Activated naive CD8-positive, alpha-beta T cell treated with anti-CD3 and anti-CD28 coated beads, Interleukin-2, amount 10 ng/mL, durations not matched to agents 7 days and 5 days (primary cell): ENCODE results near the gene ING3. TPM values are rescaled to one million over a fixed set of nuclear protein-coding genes. Genes with fewer than 3 reads are reported as not detected.
"Not testable (repeated sequence)": the region's sequence is repeated elsewhere in the genome, so short reads cannot be mapped to it uniquely, and the experiment has no call there.

Source experiments
- ATAC-seq: fragments of 150-1000 bp; cut with Tn5 transposase; one replicate; pipeline ENCODE4 v1.10.0; 2021; ENCODE audit warnings: low read depth, moderate library complexity
- POLR2A ChIA-PET: fragments of 350-600 bp; sonication (Branson Sonifier 250); formaldehyde crosslinking; loops from one replicate; lab custom pipeline; 2021; ENCODE audit warnings: antibody characterized with exemption; lab: Charles Lee
- DNase-seq: peaks from one replicate; pipeline ENCODE4 v3.0.0; 2021
- H3K27ac Mint-ChIP-seq: one replicate; pipeline ENCODE4 v1.8.0; 2022; ENCODE audit warnings: mild to moderate bottlenecking, mixed read lengths
- H3K27me3 Mint-ChIP-seq: one replicate; pipeline ENCODE4 v1.8.0; 2022; ENCODE audit warnings: mild to moderate bottlenecking, moderate library complexity, mixed read lengths
- H3K36me3 Mint-ChIP-seq: one replicate; pipeline ENCODE4 v1.8.0; 2021; ENCODE audit warnings: mild to moderate bottlenecking, mixed read lengths
- H3K4me1 Mint-ChIP-seq: one replicate; pipeline ENCODE4 v1.8.0; 2021; ENCODE audit warnings: mixed read lengths
- H3K4me3 Mint-ChIP-seq: one replicate; pipeline ENCODE4 v1.8.0; 2022; ENCODE audit warnings: mild to moderate bottlenecking, moderate library complexity, mixed read lengths
- H3K9me3 Mint-ChIP-seq: one replicate; pipeline ENCODE4 v1.8.0; 2021; ENCODE audit warnings: mixed read lengths
- total RNA-seq, 2 experiments: library from RNA; stranded (reverse); gene quantifications; one replicate each; pipeline ENCODE4 v1.2.3, GENCODE V29; 2021

The ING3 gene
- total RNA-seq, 2 experiments from 2014 or later, result 20.4 to 23.3 TPM

- H3K4me3 Mint-ChIP-seq, result no peak overlapping the region
- peaks cover 13% of the 10 kb centered on the region for H3K27me3 Mint-ChIP-seq
- H3K4me1 Mint-ChIP-seq, result peaks cover 9% of the 10 kb centered on the region
- POLR2A ChIA-PET, result no interaction called here
- H3K27ac Mint-ChIP-seq, result no peak overlapping the region
- no peak for ATAC-seq
- H3K9me3 Mint-ChIP-seq, result no peaks in the 10 kb centered on the region
- no peak for DNase-seq
- no peaks in the 10 kb centered on the region for H3K36me3 Mint-ChIP-seq
Observed at GRCh38 chr7:120996333-120996987, 45.9 kb downstream of the ING3 start.

- Mint-ChIP-seq H3K36me3 (no peaks in the 10 kb centered on the region), H3K4me1 (peaks cover 9% of the 10 kb centered on the region), H3K9me3 (no peaks in the 10 kb centered on the region), H3K27me3 (peaks cover 10% of the 10 kb centered on the region), H3K4me3 (no peak overlapping the region), H3K27ac (no peak overlapping the region)
- POLR2A ChIA-PET, result no interaction called here
- no peak for ATAC-seq
- no peak for DNase-seq
Observed at GRCh38 chr7:120996988-120997345, 46.4 kb downstream of the ING3 start.

DNA sequence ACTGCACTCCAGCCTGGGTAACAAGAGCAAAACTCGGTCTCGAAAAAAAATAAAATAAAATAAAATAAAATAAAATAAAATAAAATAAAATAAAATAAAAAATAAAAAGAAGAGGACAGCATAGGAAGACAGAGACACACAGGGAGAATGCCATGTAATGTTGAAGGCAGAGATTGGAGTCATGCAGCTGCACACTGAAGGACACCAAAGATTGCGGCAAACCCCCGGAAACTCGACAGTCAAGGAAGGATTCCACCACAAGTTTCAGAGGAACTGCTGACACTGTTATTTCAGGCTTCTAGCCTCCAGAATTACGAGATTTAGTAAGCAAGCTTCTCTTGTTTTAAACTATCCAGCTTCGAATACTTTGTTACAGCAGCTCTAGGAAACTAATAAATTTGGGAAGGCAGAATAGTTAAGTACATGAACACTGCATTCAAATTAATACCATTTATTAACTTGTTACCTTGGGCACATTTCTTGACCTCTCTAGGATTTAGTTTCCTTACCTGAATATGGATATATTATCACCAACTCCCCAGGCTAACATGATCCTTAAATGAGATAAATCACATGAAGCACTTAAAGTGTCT is 47.4 kb downstream of the ING3 start:
- POLR2A ChIA-PET, result no interaction called here
- no peak for ATAC-seq
- no peak overlapping the region for H3K4me3 Mint-ChIP-seq
- no peaks in the 10 kb centered on the region for H3K9me3 Mint-ChIP-seq
- H3K27ac Mint-ChIP-seq, result no peak overlapping the region
- H3K4me1 Mint-ChIP-seq, result peaks cover 9% of the 10 kb centered on the region
- no peak for DNase-seq
- H3K36me3 Mint-ChIP-seq, result no peaks in the 10 kb centered on the region
- H3K27me3 Mint-ChIP-seq, result peaks cover 5% of the 10 kb centered on the region

DNA sequence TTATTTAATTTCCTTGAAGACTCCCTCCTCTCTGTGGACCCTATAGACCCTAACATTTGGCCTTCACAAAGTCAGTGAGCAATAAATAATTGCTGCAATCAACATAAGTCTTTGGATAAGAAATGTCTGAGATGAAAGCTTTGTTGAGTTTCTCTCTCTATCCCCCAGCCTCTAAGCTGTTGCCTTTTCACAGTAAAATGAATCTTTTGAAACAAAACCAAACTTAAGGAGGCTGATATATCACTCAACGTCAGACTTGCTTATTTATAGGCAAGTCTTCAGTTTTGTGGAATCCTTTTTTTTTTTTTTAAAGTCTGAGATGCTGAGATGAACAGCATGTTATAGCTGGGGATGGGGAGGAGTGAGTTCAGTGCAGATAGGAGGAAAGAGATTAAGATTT is 47.9 kb downstream of the ING3 start:
- Mint-ChIP-seq H3K4me1 (peaks cover 9% of the 10 kb centered on the region), H3K27me3 (peaks cover 5% of the 10 kb centered on the region), H3K27ac (no peak overlapping the region), H3K4me3 (no peak overlapping the region), H3K36me3 (no peaks in the 10 kb centered on the region), H3K9me3 (no peaks in the 10 kb centered on the region)
- DNase-seq, result no peak
- POLR2A ChIA-PET, result no interaction called here
- no peak for ATAC-seq

DNA sequence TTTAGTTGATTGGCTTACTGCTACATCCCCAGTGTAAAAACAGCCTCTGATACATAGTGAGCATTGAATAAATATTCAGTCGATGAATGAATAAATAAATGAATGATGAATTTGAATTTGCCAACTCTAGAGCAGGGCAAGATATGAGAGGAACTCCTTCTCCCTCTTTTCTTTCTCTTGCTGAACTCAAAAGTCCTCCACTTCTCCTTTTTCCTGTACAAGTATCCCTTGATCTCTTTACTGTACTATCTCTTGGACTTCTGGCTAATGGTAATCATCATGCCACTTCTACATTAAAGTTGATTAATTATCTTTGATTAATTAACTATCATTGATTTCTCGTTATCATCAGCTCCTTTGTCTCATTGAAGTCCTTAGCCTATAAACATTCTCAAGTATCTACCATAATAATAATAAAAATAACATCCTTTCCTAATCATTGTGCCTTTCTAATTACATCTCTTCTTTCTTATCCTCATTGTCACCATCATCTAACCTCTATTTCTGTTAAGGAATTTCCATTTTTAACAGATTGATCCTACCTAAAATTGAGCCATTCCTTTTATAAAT is 48.5 kb downstream of the ING3 start:
- Mint-ChIP-seq H3K27ac (no peak overlapping the region), H3K4me1 (peaks cover 9% of the 10 kb centered on the region), H3K4me3 (no peak overlapping the region), H3K36me3 (no peaks in the 10 kb centered on the region), H3K27me3 (peaks cover 3% of the 10 kb centered on the region), H3K9me3 (no peaks in the 10 kb centered on the region)
- POLR2A ChIA-PET, result no interaction called here
- no peak for ATAC-seq
- no peak for DNase-seq

- ATAC-seq, result no peak
- POLR2A ChIA-PET, result no interaction called here
- no peak overlapping the region for H3K4me3 Mint-ChIP-seq
Observed at GRCh38 chr7:121000081-121000983, 49.8 kb downstream of the ING3 start.

GRCh38 chr7:121001234-121001906 is 50.8 kb downstream of the ING3 start:
- DNase-seq, result no peak
- no peak overlapping the region for H3K4me3 Mint-ChIP-seq
- POLR2A ChIA-PET, result no interaction called here
- no peaks in the 10 kb centered on the region for H3K9me3 Mint-ChIP-seq
- H3K4me1 Mint-ChIP-seq, result peaks cover 4% of the 10 kb centered on the region
- no peaks in the 10 kb centered on the region for H3K36me3 Mint-ChIP-seq
- no peak for ATAC-seq
- peaks cover 3% of the 10 kb centered on the region for H3K27me3 Mint-ChIP-seq
- no peak overlapping the region for H3K27ac Mint-ChIP-seq

More at GRCh38 chr7:121000081-121000983, 49.8 kb downstream of the ING3 start:
- Mint-ChIP-seq H3K36me3 (no peaks in the 10 kb centered on the region), H3K27me3 (peaks cover 6% of the 10 kb centered on the region), H3K4me1 (peaks cover 6% of the 10 kb centered on the region), H3K27ac (no peak overlapping the region), H3K9me3 (no peaks in the 10 kb centered on the region)
- DNase-seq, result no peak

DNA sequence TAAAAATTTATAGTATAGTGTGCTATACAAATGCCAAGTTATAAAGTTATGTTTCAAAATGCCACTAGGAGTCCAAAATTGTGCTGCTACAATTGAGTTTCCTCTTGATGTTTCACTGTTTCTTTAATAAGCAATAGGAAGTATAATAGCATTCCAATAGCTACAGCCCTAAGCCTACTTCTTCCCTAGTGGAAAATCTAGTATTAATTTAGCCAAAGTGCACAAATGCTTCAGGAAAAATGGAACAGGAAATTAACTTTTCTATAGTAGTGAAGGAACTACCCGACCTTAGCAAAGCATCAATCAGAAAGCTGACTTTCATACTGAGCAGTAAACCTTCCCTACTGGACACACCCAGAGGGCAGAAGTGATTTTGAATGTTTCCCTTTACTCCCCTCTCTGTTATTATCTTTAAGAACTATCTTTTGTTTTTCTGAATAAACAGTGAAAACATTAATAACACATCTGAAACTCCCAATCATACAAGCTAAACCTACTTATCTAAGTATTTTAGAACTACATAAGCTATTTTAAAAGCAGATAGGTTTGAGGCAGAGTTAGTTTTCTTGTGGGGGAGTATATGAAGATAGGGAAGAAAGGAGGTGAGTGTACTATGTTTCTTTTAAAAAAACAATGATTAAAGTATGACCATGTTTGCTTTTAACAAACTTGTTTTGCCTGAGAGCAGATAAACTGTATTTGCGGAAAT is 51.6 kb downstream of the ING3 start:
- H3K9me3 Mint-ChIP-seq, result no peaks in the 10 kb centered on the region
- DNase-seq (no peak), ATAC-seq (no peak)
- no peak overlapping the region for H3K27ac Mint-ChIP-seq
- H3K36me3 Mint-ChIP-seq, result no peaks in the 10 kb centered on the region
- H3K4me1 Mint-ChIP-seq, result peaks cover 4% of the 10 kb centered on the region
- no peak overlapping the region for H3K4me3 Mint-ChIP-seq
- H3K27me3 Mint-ChIP-seq, result peaks cover 3% of the 10 kb centered on the region
- POLR2A ChIA-PET, result no interaction called here

DNA sequence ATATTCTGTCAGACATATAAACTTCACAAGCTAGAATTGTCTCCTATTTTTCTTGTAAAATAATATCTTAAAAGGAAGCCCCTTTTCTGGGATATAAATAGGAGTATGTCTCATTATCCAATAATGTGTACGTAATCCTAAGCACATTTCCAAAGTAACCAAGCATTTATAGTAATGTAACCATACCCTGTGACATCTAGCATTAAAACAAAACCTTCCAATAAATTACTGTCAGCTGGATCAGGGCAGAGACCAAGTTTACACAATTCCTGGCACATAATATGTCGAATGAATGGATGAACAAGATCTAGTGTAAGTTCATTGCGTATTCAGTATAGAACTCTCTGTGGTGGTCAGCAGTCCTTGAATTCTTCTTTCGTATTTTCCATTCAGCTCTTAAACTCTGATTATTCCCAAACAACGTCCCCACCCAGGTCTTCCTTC is 52.2 kb downstream of the ING3 start:
- DNase-seq, result no peak
- H3K27me3 Mint-ChIP-seq, result peaks cover 3% of the 10 kb centered on the region
- no peak for ATAC-seq
- no peaks in the 10 kb centered on the region for H3K36me3 Mint-ChIP-seq
- H3K4me1 Mint-ChIP-seq, result peaks cover 4% of the 10 kb centered on the region
- H3K9me3 Mint-ChIP-seq, result no peaks in the 10 kb centered on the region
- no peak overlapping the region for H3K27ac Mint-ChIP-seq
- POLR2A ChIA-PET, result no interaction called here
- H3K4me3 Mint-ChIP-seq, result no peak overlapping the region

DNA sequence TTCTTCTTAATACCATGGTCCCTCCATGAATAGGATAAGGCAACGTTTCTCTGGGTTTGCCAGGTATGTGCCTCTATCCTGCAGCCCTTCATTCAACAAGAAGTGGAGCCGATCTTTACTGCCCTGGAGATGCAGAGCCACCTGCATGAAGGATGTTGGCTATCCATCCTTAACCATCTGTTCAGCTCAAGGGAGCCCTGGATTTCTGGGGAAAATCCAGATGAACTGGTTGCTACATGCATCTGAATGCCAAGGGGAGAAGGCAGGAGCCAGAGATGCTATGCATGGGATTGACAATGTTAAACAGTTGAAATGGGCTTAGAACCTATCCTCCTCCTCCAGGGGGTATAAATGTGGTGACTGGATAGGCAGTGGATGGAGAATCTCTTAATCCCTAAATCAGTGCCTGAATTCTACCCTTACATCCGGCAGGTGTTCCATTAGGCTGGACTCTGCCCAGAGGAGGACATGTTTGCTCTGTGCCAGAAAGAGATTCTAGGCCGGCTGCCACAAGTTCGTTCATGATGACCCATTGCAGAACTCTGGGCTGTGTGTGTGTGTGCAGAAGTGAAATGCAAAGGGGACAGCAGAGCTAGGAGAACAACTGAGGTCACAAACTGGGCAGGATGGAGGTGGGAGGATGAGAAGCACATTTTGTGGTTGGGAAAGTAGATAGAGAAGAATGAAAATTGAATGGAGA is 53.6 kb downstream of the ING3 start:
- Mint-ChIP-seq H3K4me3 (no peak overlapping the region), H3K9me3 (no peaks in the 10 kb centered on the region), H3K27ac (no peak overlapping the region), H3K36me3 (no peaks in the 10 kb centered on the region), H3K4me1 (peaks cover 4% of the 10 kb centered on the region), H3K27me3 (peaks cover 7% of the 10 kb centered on the region)
- ATAC-seq (no peak), DNase-seq (no peak)
- POLR2A ChIA-PET, result no interaction called here

DNA sequence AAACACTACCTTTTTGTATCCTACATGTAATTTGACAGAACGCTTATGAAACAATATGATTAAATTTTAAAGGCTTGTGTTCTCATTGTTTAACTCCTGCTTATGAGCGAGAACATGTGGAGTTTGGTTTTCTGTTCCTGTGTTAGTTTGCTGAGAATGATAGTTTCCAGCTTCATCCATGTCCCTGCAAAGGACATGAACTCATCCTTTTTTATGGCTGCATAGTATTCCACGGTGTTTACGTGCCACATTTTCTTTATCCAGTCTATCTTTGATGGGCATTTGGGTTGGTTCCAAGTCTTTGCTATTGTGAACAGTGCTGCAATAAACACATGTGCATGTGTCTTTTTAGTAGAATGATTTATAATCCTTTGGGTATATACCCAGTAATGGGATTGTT is 54.5 kb downstream of the ING3 start:
- H3K27me3 Mint-ChIP-seq, H3K4me1 Mint-ChIP-seq, H3K27ac Mint-ChIP-seq, ATAC-seq, DNase-seq, POLR2A ChIA-PET, H3K9me3 Mint-ChIP-seq, H3K36me3 Mint-ChIP-seq, H3K4me3 Mint-ChIP-seq: not testable (repeated sequence)

DNA sequence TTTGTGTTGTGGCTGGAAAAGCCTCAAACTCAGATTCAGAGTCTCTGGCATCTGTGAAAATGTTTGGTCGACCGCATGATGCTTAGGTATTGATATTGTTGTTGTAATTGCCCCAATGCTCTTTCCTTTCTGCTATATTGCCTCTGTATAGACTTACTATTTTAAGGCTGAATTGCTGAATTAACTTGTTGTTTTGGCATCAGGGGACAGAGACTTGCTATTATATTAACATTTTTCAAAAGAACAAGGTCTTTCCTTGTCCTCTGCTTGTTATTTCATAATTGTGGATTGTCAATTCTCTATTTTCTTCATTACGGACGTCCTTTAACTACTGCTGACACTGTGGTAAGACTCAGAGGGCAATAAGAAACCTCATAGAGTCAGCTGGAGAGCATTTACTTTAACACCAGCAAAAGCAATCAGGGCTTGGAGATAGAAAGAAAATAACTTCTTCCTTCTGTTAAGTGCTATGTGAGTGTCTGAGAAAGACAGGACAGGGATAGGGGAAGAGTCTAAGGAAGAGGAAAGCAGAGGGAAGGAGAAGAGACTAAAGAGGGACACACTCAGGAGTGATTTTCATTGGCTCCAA is 55.5 kb downstream of the ING3 start:
- H3K4me3 Mint-ChIP-seq, result no peak overlapping the region
- no peak for ATAC-seq
- no peaks in the 10 kb centered on the region for H3K36me3 Mint-ChIP-seq
- H3K9me3 Mint-ChIP-seq, result no peaks in the 10 kb centered on the region
- POLR2A ChIA-PET, result no interaction called here
- peaks cover 9% of the 10 kb centered on the region for H3K27me3 Mint-ChIP-seq
- H3K4me1 Mint-ChIP-seq, result no peaks in the 10 kb centered on the region
- no peak overlapping the region for H3K27ac Mint-ChIP-seq
- DNase-seq, result no peak
